Glomerular visceral epithelial cell (primary cell): ENCODE data around the gene ZMYND19.
"Not testable (repeated sequence)": the region's sequence is repeated elsewhere in the genome, so short reads cannot be mapped to it uniquely, and the experiment has no call there.

Experiments used
- DNase-seq: peaks from one replicate; pipeline ENCODE4 v3.0.0-alpha.2; 2016; ENCODE audit errors: extremely low spot score

ZMYND19 gene

GRCh38 chr9:137589441-137590122 is 730 bp downstream of the ZMYND19 start:
- DNase-seq, result no peak

- DNase-seq, result no peak
Measured at GRCh38 chr9:137588891-137589290, 1.4 kb downstream of the ZMYND19 start.

- no peak for DNase-seq
Measured at GRCh38 chr9:137588311-137588710, 2.0 kb downstream of the ZMYND19 start.

DNA sequence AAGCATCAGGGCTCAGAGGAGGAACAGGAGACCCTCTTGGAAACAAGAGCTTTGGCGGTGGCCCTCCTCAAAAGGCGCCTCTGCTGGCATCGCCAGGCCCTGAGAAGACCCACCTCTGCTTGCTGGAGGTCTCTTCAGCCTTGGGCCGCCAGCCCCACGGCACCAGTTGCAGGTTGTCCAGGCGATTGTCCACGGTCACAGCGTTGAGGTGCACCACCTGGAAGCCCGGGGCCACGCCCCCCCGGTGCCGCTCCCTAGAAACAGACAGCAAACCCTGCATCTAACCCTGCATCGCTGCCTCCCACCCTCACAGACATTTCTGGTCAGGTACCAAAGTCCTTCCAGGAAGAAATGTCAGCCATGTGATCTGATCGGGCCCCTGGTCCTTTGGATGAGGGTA is 3.5 kb downstream of the ZMYND19 start:
- no peak for DNase-seq

DNA sequence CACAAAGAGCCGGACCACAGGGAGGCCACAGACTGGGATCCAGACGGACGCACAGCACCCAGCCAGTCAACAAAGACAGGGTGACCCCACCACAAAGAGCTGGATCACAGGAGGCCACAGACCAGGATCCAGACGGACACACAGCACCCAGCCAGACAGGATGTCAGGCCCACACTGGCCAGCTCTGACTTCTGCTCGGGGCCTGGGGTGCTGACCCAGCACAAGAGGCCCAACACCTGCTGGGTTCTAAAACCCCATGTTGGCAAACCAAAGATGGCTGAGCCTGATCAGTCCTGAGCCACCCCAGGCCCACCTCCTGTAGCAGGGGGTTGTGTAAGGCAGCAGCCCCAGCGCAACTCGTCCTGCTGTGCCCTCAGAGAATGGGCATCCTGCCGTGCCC is 6.4 kb downstream of the ZMYND19 start:
- DNase-seq, result no peak

GRCh38 chr9:137583347-137583746 is 7.0 kb downstream of the ZMYND19 start:
- DNase-seq, result no peak

DNA sequence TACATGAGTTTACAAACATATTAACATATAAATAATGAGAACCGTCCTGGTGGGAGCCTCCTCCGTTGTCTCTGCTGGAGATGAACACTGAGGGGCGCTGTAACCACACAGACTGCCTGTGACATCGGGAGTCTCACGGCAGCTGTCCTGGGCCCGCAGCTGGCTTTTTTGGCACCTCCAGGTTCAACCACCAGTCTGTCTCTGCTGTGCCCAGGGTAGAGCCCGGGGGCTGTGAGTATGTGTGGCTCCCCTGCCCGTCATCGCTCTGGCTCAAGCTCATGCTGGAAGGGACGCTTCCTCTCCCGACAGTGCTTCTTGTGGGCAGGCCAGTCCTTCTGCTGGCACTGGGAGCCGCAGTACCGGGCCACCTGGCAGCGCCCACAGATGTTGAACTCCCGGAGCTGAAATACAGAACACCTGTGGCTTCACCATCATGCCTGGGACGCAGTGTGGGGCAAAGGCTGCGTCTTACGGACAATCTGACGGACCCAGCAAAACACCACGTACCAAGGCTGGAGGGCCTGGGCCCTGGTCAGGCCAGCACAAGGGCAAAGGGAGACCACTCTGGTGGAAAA is 7.9 kb downstream of the ZMYND19 start:
- DNase-seq, result no peak

DNA sequence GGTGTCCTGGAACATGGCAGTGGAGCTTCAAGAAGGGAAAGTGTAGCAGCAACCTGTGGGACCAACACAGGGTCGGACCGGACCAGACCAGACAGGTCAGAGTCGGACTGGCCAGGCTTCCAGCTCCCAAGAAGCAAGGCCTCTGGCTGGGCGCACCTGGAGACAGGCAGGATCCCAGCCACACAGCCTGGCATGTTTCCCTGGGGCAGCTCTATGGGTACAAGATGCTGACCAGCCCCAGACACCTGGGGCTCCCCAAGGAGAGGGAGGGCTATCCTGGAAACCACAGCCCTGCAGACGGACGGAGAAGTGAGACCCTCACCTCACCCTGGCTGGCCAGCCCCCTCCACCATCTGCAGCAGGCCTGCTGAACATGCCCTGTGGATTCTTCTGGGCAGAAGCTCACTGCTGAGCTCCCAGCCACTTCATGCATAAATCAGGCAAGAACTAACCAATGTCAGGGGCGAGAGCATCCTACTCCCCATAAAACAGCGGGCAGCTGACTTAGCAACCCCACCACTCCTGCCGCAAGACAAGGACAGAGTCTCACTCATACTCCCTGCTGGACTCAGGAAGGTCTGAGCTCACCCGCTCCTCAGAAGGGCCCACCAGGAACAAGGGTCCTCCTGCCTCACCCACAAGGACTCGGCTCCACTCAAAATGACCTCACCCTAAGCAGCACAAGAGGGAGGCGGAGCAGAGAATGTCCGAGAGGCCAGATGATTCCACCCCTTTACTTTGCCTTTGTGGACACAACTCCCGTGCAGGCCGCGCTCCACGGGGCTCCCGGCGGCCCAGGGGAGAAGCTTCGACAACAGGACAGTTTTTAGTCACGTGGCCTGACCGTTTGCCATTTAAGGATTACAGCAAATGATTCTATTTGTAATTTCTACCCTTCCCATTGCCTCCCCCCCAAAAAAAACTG is 8.7 kb downstream of the ZMYND19 start:
- no peak for DNase-seq

- no peak for DNase-seq
Measured at GRCh38 chr9:137580954-137581322, 9.4 kb downstream of the ZMYND19 start.

GRCh38 chr9:137580209-137580953 is 9.9 kb downstream of the ZMYND19 start:
- DNase-seq, result no peak

- no peak for DNase-seq
Measured at GRCh38 chr9:137579259-137579604, 11.1 kb downstream of the ZMYND19 start.

- DNase-seq, result peak; percentile 92
Measured at GRCh38 chr9:137578518-137579258, 11.6 kb downstream of the ZMYND19 start, which contains the start of gene DPH7. TSS of gene DPH7 (minus strand) at chr9:137578925. CDS start at chr9:137578777, 148 bp downstream.

- no peak for DNase-seq
Measured at GRCh38 chr9:137575716-137576411, 14.4 kb downstream of the ZMYND19 start.

GRCh38 chr9:137575364-137575715 is 15.0 kb downstream of the ZMYND19 start:
- DNase-seq, result no peak

- DNase-seq, result no peak
Measured at GRCh38 chr9:137574192-137574591, 16.1 kb downstream of the ZMYND19 start.

- DNase-seq, result no peak
Measured at GRCh38 chr9:137570566-137570965, 19.7 kb downstream of the ZMYND19 start.

DNA sequence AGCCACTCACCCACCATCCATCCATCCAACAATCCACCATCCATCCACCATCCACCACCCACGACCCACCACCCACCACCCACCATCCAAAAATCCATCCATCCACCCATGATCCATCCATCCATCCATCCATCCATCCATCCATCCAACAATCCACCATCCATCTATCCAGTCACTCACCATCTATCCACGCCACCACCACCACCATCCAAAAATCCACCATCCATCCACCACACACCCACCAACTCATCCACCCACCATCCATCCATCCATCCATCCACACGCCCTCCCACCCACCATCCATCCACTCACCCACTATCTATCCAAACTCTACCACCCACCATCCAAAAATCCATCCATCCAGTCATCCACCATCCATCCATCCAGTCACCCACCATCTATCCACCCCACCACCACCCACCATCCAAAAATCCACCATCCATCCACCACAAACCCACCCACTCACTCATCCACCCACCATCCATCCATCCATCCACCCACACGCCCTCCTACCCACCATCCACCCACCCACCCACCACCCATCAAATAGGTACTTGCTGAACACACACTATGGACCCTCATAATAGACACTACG is 20.6 kb downstream of the ZMYND19 start:
- DNase-seq, result no peak

GRCh38 chr9:137568445-137568844 is 21.9 kb downstream of the ZMYND19 start:
- not testable (repeated sequence) for DNase-seq

DNA sequence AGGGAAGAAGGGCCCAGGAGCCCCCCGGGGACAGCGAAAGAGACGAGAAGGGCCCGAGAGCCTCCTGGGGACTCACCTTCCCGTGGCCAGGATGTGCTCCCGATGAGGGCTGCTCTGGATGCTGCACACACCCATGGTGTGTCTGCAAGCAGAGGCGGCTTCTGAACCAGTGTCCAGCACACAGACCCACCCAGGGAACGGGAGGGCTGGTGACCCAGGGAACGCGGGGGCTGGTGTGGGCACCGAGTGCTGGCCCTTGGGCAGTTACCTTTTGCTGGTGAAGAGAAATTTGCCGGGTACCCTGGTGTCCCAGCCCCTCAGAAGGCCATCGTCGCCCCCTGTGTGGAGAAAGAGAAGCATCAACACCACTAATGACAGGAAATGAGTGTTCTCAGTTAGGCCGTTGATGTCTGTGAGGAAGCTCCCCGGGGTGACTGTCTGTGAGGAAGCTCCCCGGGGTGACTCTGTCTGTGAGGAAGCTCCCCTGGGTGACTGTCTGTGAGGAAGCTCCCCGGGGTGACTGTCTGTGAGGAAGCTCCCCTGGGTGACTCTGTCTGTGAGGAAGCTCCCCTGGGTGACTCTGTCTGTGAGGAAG is 25.4 kb downstream of the ZMYND19 start:
- no peak for DNase-seq

- no peak for DNase-seq
Measured at GRCh38 chr9:137564134-137564533, 26.2 kb downstream of the ZMYND19 start.
